Psoas muscle (tissue), 8 donors: ENCODE results near the gene WWC1. TPM values are rescaled to one million over a fixed set of nuclear protein-coding genes. Genes with fewer than 3 reads are reported as not detected.

ENCODE experiments used
- ATAC-seq, 4 donors: fragments of 200-7000 bp; cut with Tn5 transposase; one replicate each; pipeline ENCODE4 v1.9.1; 2020; ENCODE audit warnings: moderate library complexity in 3 of 4, mild to moderate bottlenecking in 2 of 4
- DNase-seq, 2 donors: peaks; one replicate each; pipeline ENCODE4 v3.0.0-alpha.2; 2020
- H3K27ac ChIP-seq: fragments of 200-600 bp; one replicate; pipeline ENCODE4 v1.8.0; 2022
- H3K27me3 ChIP-seq, 3 donors: fragments of 200-600 bp in 1 of 3; one replicate each; pipeline versions ENCODE4 v1.6.1 to v1.8.0; 2013 to 2022; ENCODE audit warnings: low read length in 2 of 3, mild to moderate bottlenecking in 2 of 3, moderate library complexity in 1 of 3; ENCODE audit not compliant: insufficient read depth in 3 of 3
- H3K36me3 ChIP-seq, 2 donors: fragments of 200-600 bp in 1 of 2; one replicate each; pipeline versions ENCODE4 v1.6.1 to v1.8.0; 2013 to 2022; ENCODE audit warnings: low read depth in 1 of 2, mild to moderate bottlenecking in 1 of 2, moderate library complexity in 1 of 2; ENCODE audit not compliant: insufficient read depth in 1 of 2
- H3K4me1 ChIP-seq: fragments of 200-600 bp; one replicate; pipeline ENCODE4 v1.8.0; 2022
- H3K4me3 ChIP-seq: fragments of 200-600 bp; one replicate; pipeline ENCODE4 v1.8.0; 2022; ENCODE audit warnings: mild to moderate bottlenecking
- H3K9me3 ChIP-seq: fragments of 200-600 bp; one replicate; pipeline ENCODE4 v1.8.0; 2022
- CTCF ChIP-seq: fragments of 200-600 bp; IDR thresholded peaks from one replicate; pipeline ENCODE4 v1.8.0; 2022; ENCODE audit warnings: antibody characterized with exemption
- WGBS, 3 donors: extraction: QIAGEN DNeasy Blood & Tissue Kit; methylation state at CpG; one replicate each; pipeline versions ENCODE4 v1.1.6 to v1.1.7; 2013; 5-methylcytosine and 5-hydroxymethylcytosine counted together
- intact Hi-C, 2 donors: fragments of 100-400 bp; cut with DNase I; formaldehyde crosslinking; loops; one replicate each; pipeline versions ENCODE4 v1.11.0 to v1.14.2; 2022
- polyA plus RNA-seq, 3 donors: library from polyadenylated mRNA; stranded (reverse); fragments of 200-250 nt; gene quantifications; one replicate each; pipeline ENCODE4 v1.2.3, GENCODE V29; 2013
- total RNA-seq, 4 donors: library from RNA; stranded (reverse); fragmentation: NEBNext Ultra II Directional in 2 of 4; extraction: Animal tissue kit (Norgen Biotek cat#: 25700) in 2 of 4; gene quantifications; one replicate each; pipeline versions ENCODE4 v1.2.1 to v1.2.4, GENCODE V29; 2021 to 2023
- donor health status: healthy with polysubstance abuse.
- donor health status: DM: no; HTN: no; CAD: no; lungs with moderate emphysema.
- donor health status: Bipolar disorder and iron deficiency.
- donor health status: healthy.
- donor health status: DM: yes; HTN: yes; CAD: no.
- donor health status: DM: no; HTN: no; CAD: no.
- donor health status: DM: no; HTN: no; CAD: no.
- donor health status: DM: yes; HTN: yes; CAD: no.

Gene WWC1
- total and polyA plus RNA-seq, 7 donors = 0.03 to 0.25 (median 0.08) TPM; not detected in 3

GRCh38 chr5:168356592-168356991, 65.1 kb downstream of the WWC1 start:
- H3K36me3 ChIP-seq = no peaks in the 10 kb centered on the region
- ATAC-seq (no peak), DNase-seq (no peak)
- TF ChIP-seq CTCF = no peak
- H3K4me1 ChIP-seq = no peaks in the 10 kb centered on the region
- no peaks in the 10 kb centered on the region for H3K9me3 ChIP-seq
- H3K27me3 ChIP-seq = no peaks in the 10 kb centered on the region
- intact Hi-C loops = no loop called here
- H3K27ac ChIP-seq = no peak overlapping the region
- 65 to 76% (median 72%) methylated on average over 4 of the region's 4 CpGs for WGBS, 3 donors
- no peak overlapping the region for H3K4me3 ChIP-seq

- no peaks in the 10 kb centered on the region for H3K36me3 ChIP-seq
- no peak for ATAC-seq
- H3K27me3 ChIP-seq = no peaks in the 10 kb centered on the region
- no peaks in the 10 kb centered on the region for H3K4me1 ChIP-seq
- TF ChIP-seq CTCF = no peak
- WGBS, 3 donors = 72 to 84% (median 81%) methylated on average over 3 of the region's 3 CpGs
- no peak overlapping the region for H3K4me3 ChIP-seq
- DNase-seq = no peak
- intact Hi-C loops = no loop called here
- H3K9me3 ChIP-seq = no peaks in the 10 kb centered on the region
- no peak overlapping the region for H3K27ac ChIP-seq
Observed at GRCh38 chr5:168357876-168358275, 66.4 kb downstream of the WWC1 start.

GRCh38 chr5:168359820-168360460, 68.5 kb downstream of the WWC1 start:
- no peak overlapping the region for H3K27ac ChIP-seq
- TF ChIP-seq CTCF = no peak
- H3K4me1 ChIP-seq = no peaks in the 10 kb centered on the region
- intact Hi-C loops = no loop called here
- H3K27me3 ChIP-seq = no peaks in the 10 kb centered on the region
- H3K9me3 ChIP-seq = no peaks in the 10 kb centered on the region
- DNase-seq (no peak), ATAC-seq (no peak)
- no peak overlapping the region for H3K4me3 ChIP-seq
- no peaks in the 10 kb centered on the region for H3K36me3 ChIP-seq
- WGBS, 3 donors = 54 to 61% (median 57%) methylated on average over 2 of the region's 2 CpGs

- WGBS, 3 donors = 74 to 81% (median 80%) methylated on average over 3 of the region's 3 CpGs
Observed at GRCh38 chr5:168360521-168361285, 69.3 kb downstream of the WWC1 start.

More at GRCh38 chr5:168360521-168361285, 69.3 kb downstream of the WWC1 start:
- ATAC-seq (no peak), DNase-seq (no peak)
- no peaks in the 10 kb centered on the region for H3K9me3 ChIP-seq
- H3K4me3 ChIP-seq = no peak overlapping the region
- H3K27me3 ChIP-seq = no peaks in the 10 kb centered on the region
- intact Hi-C loops = no loop called here
- TF ChIP-seq CTCF = no peak
- no peaks in the 10 kb centered on the region for H3K36me3 ChIP-seq
- H3K4me1 ChIP-seq = no peaks in the 10 kb centered on the region
- no peak overlapping the region for H3K27ac ChIP-seq
